SK-MEL-5 (cell line): ENCODE results near the gene LRRK2. TPM values are rescaled to one million over a fixed set of nuclear protein-coding genes. Genes with fewer than 3 reads are reported as not detected.

Source experiments
- total RNA-seq: library from RNA; depleted of rRNA; stranded (reverse); fragments of >200 nt; shearing (Covaris generic); gene quantifications from 2 replicates; pipeline ENCODE4 v1.2.3, GENCODE V29; 2014; rRNA removed

Gene LRRK2
- total RNA-seq, 1 experiment from 2014 or later = 23.6 TPM

Other genes with a start within 250 kb of the LRRK2 start
- gene SLC2A13, start 118.9 kb upstream of the LRRK2 start, total RNA-seq = 51.8 and 53.6 TPM in 2 replicates